ENCODE results near the gene HOATZ. TPM values are rescaled to one million over a fixed set of nuclear protein-coding genes. Genes with fewer than 3 reads are reported as not detected.

Gene HOATZ
- total and polyA plus RNA-seq, 2 of the 13 experiments (the other 11 are each of a cell fraction or from before 2014, with no cell fraction given) = not detected

DNA sequence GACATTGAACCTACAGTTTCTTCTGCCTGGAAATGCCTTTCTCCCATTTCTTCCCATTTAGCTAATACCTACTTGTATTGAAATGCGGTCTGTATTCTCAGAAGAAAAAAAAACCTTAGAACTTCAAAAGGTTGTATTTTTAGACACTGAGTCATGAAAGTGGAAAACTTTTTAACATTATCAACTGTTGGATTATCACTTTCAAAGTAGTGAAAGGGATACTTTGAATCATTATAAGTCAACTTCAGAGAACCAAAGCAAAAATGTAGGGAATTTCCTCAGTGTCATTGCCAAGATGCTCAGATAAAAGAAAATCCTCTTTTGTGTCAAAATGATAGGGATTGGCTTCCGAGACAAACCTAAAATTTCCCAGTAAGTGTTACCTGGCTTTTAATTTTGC lies 6.6 kb downstream of the HOATZ start:
- ChIA-PET CTCF (ENCODE audit: low intra/inter-chr PET ratio, low total read pairs) (no interaction called here), POLR2A (no interaction called here)
- no peak for DNase-seq (ENCODE audit: low spot score)
- Histone ChIP-seq H3K27ac (ENCODE audit: extremely low read length, insufficient read depth, low read length) (no peak overlapping the region), H3K27me3 (ENCODE audit: control insufficient read depth in 1 of 2, insufficient read depth in 2 of 2, low read length in 2 of 2) (peaks cover 0 to 18% of the 10 kb centered on the region in 2 experiments; a peak in 2 of 5 replicates), H3K79me2 (ENCODE audit: insufficient read depth, low read length) (no peaks in the 10 kb centered on the region), H3K4me1 (ENCODE audit: insufficient read depth, low read length) (no peaks in the 10 kb centered on the region), H4K20me1 (ENCODE audit: insufficient read depth, low read length) (no peaks in the 10 kb centered on the region), H3K4me2 (ENCODE audit: low read depth, low read length) (no peak overlapping the region), H3K4me3 (replicated peaks in 1 of 3; ENCODE audit: insufficient read depth in 1 of 3, low read depth in 2 of 3, low read length in 3 of 3) (no peak overlapping the region), H3K9me3 (ENCODE audit: low read length) (no peaks in the 10 kb centered on the region), H2AFZ (ENCODE audit: low read length) (no peak overlapping the region), H3K9ac (ENCODE audit: insufficient read depth, low read depth, low read length) (no peak overlapping the region), H3K36me3 (replicated peaks in 1 of 2; ENCODE audit: control insufficient read depth in 1 of 2, insufficient read depth in 2 of 2, low read length in 2 of 2) (no peaks in the 10 kb centered on the region)
- no peak for FAIRE-seq
- ATAC-seq = no peak
- in situ Hi-C loops (cut with HindIII; ENCODE audit: extremely low pct_ligation_motif_present, low pct_unique_long_range_greater_than_20kb) = no loop called here
- WGBS (ENCODE audit: low lambda C conversion rate) = 3% methylated on average over 2 of the region's 2 CpGs
- intact Hi-C loops (cut with micrococcal nuclease; ENCODE audit: unreplicated experiment) = no loop called here
- TF ChIP-seq, protein P1, sequence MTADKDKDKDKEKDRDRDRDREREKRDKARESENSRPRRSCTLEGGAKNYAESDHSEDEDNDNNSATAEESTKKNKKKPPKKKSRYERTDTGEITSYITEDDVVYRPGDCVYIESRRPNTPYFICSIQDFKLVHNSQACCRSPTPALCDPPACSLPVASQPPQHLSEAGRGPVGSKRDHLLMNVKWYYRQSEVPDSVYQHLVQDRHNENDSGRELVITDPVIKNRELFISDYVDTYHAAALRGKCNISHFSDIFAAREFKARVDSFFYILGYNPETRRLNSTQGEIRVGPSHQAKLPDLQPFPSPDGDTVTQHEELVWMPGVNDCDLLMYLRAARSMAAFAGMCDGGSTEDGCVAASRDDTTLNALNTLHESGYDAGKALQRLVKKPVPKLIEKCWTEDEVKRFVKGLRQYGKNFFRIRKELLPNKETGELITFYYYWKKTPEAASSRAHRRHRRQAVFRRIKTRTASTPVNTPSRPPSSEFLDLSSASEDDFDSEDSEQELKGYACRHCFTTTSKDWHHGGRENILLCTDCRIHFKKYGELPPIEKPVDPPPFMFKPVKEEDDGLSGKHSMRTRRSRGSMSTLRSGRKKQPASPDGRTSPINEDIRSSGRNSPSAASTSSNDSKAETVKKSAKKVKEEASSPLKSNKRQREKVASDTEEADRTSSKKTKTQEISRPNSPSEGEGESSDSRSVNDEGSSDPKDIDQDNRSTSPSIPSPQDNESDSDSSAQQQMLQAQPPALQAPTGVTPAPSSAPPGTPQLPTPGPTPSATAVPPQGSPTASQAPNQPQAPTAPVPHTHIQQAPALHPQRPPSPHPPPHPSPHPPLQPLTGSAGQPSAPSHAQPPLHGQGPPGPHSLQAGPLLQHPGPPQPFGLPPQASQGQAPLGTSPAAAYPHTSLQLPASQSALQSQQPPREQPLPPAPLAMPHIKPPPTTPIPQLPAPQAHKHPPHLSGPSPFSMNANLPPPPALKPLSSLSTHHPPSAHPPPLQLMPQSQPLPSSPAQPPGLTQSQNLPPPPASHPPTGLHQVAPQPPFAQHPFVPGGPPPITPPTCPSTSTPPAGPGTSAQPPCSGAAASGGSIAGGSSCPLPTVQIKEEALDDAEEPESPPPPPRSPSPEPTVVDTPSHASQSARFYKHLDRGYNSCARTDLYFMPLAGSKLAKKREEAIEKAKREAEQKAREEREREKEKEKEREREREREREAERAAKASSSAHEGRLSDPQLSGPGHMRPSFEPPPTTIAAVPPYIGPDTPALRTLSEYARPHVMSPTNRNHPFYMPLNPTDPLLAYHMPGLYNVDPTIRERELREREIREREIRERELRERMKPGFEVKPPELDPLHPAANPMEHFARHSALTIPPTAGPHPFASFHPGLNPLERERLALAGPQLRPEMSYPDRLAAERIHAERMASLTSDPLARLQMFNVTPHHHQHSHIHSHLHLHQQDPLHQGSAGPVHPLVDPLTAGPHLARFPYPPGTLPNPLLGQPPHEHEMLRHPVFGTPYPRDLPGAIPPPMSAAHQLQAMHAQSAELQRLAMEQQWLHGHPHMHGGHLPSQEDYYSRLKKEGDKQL (CRISPR knock-in tag; IDR thresholded peaks at IDR 0.05; ENCODE audit: low read depth) = no peak
- no peak for TF ChIP-seq PHB2 (IDR thresholded peaks at IDR 0.05; ENCODE audit: partially characterized antibody)
- TF ChIP-seq, protein P2, sequence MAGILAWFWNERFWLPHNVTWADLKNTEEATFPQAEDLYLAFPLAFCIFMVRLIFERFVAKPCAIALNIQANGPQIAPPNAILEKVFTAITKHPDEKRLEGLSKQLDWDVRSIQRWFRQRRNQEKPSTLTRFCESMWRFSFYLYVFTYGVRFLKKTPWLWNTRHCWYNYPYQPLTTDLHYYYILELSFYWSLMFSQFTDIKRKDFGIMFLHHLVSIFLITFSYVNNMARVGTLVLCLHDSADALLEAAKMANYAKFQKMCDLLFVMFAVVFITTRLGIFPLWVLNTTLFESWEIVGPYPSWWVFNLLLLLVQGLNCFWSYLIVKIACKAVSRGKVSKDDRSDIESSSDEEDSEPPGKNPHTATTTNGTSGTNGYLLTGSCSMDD (CRISPR knock-in tag; IDR thresholded peaks at IDR 0.05) = no peak
- TF ChIP-seq, protein P3, sequence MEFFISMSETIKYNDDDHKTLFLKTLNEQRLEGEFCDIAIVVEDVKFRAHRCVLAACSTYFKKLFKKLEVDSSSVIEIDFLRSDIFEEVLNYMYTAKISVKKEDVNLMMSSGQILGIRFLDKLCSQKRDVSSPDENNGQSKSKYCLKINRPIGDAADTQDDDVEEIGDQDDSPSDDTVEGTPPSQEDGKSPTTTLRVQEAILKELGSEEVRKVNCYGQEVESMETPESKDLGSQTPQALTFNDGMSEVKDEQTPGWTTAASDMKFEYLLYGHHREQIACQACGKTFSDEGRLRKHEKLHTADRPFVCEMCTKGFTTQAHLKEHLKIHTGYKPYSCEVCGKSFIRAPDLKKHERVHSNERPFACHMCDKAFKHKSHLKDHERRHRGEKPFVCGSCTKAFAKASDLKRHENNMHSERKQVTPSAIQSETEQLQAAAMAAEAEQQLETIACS (CRISPR knock-in tag; IDR thresholded peaks at IDR 0.05) = no peak
- TF ChIP-seq PAF1 (CRISPR knock-in tag; IDR thresholded peaks at IDR 0.05) = no peak
- no peak for TF ChIP-seq ZNF670 (CRISPR knock-in tag; IDR thresholded peaks at IDR 0.05; ENCODE audit: borderline replicate concordance)
- TF ChIP-seq, protein P4, sequence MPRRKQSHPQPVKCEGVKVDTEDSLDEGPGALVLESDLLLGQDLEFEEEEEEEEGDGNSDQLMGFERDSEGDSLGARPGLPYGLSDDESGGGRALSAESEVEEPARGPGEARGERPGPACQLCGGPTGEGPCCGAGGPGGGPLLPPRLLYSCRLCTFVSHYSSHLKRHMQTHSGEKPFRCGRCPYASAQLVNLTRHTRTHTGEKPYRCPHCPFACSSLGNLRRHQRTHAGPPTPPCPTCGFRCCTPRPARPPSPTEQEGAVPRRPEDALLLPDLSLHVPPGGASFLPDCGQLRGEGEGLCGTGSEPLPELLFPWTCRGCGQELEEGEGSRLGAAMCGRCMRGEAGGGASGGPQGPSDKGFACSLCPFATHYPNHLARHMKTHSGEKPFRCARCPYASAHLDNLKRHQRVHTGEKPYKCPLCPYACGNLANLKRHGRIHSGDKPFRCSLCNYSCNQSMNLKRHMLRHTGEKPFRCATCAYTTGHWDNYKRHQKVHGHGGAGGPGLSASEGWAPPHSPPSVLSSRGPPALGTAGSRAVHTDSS (CRISPR knock-in tag; conservative IDR thresholded peaks at IDR 0.05) = no peak
- TF ChIP-seq KDM6A (CRISPR knock-in tag; IDR thresholded peaks at IDR 0.05; ENCODE audit: low read depth) = no peak
- TF ChIP-seq HOXA7 (CRISPR knock-in tag; IDR thresholded peaks at IDR 0.05) = no peak
- TF ChIP-seq, protein P5, sequence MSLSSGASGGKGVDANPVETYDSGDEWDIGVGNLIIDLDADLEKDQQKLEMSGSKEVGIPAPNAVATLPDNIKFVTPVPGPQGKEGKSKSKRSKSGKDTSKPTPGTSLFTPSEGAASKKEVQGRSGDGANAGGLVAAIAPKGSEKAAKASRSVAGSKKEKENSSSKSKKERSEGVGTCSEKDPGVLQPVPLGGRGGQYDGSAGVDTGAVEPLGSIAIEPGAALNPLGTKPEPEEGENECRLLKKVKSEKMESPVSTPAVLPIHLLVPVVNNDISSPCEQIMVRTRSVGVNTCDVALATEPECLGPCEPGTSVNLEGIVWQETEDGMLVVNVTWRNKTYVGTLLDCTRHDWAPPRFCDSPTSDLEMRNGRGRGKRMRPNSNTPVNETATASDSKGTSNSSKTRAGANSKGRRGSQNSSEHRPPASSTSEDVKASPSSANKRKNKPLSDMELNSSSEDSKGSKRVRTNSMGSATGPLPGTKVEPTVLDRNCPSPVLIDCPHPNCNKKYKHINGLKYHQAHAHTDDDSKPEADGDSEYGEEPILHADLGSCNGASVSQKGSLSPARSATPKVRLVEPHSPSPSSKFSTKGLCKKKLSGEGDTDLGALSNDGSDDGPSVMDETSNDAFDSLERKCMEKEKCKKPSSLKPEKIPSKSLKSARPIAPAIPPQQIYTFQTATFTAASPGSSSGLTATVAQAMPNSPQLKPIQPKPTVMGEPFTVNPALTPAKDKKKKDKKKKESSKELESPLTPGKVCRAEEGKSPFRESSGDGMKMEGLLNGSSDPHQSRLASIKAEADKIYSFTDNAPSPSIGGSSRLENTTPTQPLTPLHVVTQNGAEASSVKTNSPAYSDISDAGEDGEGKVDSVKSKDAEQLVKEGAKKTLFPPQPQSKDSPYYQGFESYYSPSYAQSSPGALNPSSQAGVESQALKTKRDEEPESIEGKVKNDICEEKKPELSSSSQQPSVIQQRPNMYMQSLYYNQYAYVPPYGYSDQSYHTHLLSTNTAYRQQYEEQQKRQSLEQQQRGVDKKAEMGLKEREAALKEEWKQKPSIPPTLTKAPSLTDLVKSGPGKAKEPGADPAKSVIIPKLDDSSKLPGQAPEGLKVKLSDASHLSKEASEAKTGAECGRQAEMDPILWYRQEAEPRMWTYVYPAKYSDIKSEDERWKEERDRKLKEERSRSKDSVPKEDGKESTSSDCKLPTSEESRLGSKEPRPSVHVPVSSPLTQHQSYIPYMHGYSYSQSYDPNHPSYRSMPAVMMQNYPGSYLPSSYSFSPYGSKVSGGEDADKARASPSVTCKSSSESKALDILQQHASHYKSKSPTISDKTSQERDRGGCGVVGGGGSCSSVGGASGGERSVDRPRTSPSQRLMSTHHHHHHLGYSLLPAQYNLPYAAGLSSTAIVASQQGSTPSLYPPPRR (CRISPR knock-in tag; IDR thresholded peaks at IDR 0.05; ENCODE audit: borderline replicate concordance) = no peak
- BruUV-seq (replicated peaks) = no TSS peak
